Measurements from ENCODE around the gene PLCXD3.

Gene PLCXD3

DNA sequence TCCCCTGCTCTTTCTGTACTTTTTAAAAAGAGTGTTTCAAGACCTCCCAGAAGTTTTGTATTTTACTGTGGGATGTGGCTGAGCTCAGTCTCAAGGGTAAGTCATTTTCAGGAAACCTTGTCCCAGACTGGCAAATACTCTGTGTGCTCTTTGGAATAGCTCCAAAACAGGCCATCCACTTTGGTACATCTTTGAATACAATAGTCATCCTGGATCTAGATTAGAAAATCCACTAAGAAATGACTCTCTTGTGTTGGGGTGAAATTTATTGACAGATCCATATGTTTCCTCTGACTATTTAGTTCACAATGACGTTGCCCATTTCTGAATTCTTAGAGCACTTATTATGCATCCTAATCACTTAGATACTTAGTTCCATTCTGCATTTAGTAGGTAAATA lies 95.2 kb downstream of the PLCXD3 start:
- no peak for DNase-seq (ENCODE audit: low read depth, low spot score)

DNA sequence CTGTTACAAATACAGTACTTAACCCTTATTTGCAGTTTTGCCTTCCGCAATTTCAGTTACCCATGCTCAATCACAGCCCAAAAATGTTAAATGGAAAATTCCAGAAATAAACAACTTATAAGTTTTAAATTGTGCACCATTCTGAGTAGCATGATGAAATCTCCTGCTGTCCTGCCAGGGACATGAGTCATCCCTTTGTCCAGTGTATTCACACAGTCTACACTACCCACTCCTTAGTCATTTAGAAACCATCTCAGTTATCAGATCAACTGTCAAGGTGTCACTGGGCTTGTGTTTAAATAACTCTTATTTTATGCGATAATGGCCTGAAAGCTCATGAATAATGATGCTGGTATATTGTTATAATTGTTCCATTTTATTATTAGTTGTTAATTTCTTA lies 95.8 kb downstream of the PLCXD3 start:
- no peak for DNase-seq (ENCODE audit: low read depth, low spot score)

DNA sequence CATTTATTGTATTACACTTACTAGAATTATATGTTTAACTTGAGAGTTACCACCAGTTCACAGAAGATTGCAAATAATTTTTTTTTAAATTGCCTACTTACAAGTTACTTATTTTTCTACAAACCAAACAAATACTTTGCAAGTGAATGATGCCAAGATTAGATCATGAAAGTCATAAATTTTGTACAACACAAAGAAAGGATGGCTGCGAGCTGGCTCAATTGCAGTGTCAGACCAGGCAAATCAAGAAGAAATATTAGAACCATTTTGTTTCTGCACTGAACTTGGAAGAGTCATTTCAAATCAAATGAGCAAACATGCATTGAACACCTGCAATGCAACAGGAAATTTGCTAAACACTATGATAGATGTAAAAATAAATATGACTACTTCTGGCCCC lies 97.3 kb downstream of the PLCXD3 start:
- no peak for DNase-seq (ENCODE audit: low read depth, low spot score)

DNA sequence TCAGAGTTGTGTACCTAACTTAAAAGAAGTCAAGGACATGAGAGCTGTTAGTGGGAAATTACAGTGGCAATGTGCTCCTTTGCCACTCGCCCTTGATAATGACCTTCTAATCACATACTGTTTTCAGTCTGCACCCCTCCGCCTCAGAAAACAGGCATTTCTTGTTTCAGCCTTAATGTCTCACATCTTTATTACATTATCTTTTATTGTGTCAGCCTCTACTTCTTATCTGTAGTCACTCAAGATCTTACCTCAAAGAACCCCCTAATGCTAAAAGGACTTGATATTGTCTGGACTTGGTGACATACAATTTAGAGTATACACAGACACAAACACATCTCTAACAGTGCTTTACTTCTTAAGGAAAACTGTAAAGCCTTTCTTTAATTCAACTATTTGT lies 97.9 kb downstream of the PLCXD3 start:
- DNase-seq (ENCODE audit: low read depth, low spot score) = no peak

DNA sequence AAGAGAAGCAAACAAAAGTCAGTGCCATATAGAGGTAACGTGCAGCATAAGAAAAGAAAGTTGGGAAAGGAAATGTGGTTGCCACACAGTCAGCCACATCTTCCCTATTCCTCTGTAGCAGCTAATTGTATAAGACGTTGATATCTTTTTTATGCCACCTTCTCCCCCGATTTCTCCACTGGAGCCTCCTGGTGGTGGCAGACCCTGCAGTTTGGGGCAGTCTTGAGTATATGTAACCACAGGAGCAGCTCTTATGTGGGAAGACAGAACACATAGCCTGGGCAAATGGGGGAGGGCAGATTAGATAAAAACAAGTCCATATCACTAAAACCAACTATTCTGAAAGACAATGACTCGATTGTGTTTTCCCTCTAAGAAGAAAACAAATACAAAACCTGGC lies 99.7 kb downstream of the PLCXD3 start:
- DNase-seq (ENCODE audit: low read depth, low spot score) = no peak

DNA sequence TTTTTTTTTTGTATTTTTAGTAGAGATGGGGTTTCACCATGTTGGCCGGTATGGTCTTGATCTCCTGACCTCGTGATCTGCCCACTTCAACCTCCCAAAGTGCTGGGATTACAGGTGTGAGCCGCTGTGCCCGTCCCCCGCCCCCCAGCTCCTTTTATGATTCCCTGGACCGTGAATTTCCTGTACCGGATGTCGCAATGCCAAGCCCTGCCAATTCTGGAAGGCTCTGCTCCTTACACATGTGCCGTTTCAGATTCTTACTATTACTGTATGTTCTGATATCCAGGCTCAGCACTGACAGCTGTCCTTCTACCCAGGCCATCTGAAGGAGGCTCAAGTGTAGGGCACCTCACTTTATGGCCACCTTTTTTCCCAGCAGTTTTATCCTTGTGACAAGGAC lies 100.1 kb downstream of the PLCXD3 start:
- DNase-seq (ENCODE audit: low read depth, low spot score) = no peak

DNA sequence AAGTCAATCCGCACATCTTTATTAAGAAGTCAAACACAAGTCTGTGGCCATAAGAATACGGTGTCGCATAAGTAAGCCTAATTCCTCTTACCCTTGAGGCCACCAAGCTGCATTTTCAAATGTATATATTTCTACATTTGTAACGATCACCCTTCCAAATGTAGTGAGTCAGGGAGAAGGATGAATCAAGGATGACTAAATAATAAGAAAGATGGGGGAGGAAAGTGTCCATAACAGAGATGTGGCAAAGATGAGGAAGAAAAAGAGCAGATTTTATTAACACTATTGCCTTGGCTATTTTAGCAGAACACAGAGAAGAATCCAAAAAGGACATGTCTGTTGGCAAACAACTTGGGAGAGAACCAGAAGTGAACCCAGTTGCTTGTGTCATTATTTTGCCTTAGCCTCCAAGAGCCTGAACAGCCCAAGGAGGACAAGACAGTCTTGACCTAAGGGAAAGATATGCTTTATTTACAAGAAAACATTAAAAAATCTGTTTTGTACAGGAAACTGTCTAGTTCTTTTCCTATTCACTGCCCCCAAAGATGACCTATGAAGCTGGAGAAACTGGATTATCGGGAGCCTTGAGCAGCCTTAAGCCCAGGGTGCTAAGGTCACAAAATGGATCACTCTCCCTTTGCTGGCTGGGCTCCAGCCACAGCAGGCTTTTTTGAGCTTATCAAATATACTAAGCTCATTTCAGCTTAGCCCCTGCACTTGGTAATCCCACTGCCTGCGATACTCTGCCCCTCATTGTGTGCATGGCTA lies 101.5 kb downstream of the PLCXD3 start:
- DNase-seq (ENCODE audit: low read depth, low spot score) = no peak

DNA sequence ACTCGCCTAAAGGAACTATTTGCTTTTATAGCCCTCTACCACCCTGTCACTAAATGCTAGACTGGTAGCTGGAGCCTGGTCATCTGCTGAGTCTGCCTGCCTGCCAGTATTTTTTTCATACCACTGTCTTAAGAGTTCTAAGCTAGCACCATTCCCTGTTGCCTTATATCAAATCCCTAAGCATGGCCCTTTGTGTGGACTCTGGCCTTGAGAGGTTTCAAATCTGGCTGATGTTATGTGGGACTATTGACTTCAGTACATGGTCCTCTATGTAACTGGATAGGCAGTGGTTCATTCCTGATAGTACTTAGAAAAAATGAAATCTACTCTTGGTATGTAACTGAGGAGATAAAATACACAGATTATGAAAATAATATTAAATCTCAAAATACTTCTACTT lies 103.5 kb downstream of the PLCXD3 start:
- no peak for DNase-seq (ENCODE audit: low read depth, low spot score)

DNA sequence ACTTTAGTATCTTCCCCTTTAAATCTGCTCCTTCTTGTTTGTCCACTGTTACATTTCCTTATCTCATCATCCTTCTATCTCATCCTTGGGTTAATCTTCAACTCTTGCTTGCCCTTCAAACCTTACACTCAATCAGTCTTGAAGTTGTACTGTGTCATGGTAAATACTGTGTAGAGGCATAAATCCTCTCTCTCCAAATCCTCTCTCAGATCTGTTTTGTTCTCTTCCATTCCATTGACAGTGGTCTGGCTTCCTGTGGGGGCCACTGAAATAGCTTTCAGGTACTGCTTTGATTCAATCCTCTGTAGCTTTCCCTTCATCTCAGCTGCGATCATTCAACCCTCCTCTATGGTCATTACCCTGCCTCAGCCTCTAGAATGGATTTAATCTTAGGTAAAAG lies 104.0 kb downstream of the PLCXD3 start:
- no peak for DNase-seq (ENCODE audit: low read depth, low spot score)

DNA sequence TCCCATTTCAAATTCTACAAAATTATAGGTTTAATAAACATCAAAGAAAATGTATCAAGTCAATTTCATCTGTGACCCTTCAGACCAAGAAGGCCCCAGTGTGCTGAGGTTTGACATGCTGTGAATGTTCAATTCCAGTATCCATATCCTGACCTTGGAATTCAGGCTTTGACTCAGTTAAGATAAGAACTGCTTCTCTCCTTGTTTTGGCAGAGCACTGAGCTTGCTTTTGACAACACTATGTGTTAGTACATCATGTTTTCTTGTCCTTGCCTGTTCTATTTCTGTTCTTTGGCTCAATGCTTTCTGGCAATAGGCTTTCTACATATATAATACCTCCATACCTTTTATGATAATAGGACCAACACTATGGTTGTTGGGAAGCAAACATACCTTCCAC lies 105.6 kb downstream of the PLCXD3 start:
- DNase-seq (ENCODE audit: low read depth, low spot score) = no peak

DNA sequence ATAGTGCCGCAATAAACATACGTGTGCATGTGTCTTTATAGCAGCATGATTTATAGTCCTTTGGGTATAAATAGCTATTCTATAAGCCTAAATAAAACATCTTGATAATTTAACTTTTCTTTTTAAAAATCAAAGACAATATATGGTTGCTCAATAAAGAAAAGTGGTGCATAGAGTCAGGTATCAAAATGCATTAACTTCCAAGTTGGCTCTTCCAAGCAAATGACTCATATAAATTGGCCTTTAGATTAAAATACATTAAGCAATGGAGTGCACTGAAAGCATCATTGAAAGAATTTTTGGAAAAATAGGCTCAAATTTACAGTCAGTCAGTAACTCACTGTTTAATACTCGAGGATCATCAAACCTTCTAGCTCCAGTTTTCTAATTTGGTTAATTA lies 106.6 kb downstream of the PLCXD3 start:
- DNase-seq (ENCODE audit: low read depth, low spot score) = no peak

DNA sequence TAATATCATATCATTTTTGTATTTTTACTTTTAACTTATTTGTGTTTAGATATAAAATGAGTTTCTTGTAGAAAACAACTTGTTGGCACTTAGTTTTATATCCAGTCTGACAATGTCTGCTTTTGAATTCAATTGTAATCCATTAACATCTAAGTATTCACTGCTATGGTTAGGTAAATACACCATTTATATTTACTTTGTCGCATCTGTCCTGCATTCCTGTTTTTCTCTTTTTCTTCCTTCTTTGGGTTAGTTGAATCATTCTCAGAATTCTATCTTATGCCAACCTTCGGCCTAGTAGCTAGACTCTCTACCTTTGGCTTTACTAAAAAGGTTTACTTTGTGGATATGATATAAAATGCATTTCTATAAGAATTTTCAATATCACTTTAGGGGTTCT lies 107.6 kb downstream of the PLCXD3 start:
- DNase-seq (ENCODE audit: low read depth, low spot score) = no peak

DNA sequence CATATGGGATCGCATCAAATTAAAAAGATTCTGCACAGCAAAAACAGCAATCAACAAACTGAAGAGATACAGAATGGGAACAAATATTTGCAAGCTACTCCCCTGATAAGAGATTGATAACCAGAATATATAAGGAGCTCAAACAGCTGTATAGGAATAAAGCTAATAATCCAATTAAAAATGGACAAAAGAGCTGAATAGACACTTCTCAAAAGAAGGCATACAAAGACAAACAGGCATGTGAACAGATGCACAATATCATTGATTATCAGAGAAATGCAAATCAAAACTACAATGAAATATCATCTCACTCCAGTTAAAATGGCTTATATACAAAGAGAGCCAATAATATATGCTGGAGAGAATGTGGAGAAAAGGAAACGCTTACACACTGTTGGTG lies 110.6 kb downstream of the PLCXD3 start:
- no peak for DNase-seq (ENCODE audit: low read depth, low spot score)

DNA sequence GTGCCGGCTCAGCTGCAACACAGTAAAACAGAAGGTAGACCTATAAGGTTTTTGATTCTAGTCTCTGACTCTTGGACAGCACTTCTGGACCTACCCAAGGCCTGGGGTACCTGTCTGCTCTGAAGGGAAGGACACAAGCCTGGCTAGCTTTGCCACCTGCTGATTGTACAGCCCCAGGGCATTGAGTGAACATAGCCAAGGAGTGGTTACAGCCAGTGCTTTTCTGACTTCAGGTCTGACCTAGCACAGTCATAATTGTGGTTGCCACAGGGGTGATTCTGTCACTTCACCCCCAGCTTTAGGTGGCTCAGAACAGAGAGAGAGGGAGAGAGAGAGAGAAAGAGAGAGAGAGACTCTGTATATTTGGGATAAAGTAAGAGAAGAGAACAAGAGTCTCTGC lies 118.4 kb downstream of the PLCXD3 start:
- no peak for DNase-seq (ENCODE audit: low read depth, low spot score)

DNA sequence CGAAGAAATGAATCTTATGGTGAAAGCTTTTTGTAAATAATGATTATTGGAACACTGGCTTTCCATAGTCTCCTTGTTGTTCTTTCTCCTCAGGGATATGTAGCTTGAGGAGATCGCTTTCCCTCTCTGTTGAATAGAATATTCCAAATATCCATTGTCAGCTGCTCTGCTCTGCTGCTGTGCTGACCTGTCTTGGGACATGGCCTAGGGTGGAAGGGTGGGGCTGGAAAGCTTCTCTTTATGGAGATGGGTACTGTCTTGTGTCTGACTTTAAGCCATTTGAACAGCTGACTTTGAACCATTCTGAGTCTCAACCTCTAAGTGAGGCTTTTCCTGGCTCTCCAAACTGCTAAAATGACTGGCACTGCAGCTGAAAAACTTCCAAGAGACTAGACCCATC lies 135.8 kb downstream of the PLCXD3 start:
- no peak for DNase-seq (ENCODE audit: low read depth, low spot score)

DNA sequence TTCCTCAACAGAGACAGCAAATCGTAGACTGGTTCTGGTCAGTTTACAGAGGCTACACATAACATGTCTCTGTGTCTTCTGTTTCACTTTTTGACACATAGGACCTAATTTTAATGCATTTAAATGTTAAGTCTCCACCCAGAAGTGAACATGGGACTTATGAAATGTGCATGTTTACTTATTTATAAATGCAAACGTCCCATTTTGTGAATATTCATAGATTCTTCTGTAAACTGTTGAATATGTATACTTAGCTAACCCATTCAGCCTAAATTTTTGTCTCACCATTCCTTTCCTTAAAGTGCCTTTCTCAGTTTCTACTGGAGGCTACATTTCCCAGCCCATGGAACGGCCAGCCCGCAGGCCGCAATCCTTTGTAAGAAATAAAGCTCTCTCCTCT lies 137.2 kb downstream of the PLCXD3 start:
- no peak for DNase-seq (ENCODE audit: low read depth, low spot score)

DNA sequence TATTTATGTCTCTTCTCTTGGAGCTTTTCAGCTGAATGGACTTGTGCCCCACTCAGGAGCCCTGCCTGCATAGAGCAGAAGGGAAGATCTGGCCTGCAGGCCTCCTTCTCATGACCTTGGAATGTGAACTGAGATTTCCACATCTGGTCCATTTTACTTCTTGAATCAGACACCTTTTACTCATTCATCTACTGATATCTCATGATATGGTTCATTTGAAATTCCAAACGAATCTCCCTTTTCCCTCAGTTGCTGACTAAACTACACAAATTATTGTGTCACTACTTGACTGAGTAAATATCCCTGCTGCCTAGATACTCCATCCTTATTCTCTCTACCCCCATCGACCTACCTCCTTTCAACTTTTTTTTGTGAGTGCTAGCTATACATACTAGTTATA lies 138.7 kb downstream of the PLCXD3 start:
- no peak for DNase-seq (ENCODE audit: low read depth, low spot score)

DNA sequence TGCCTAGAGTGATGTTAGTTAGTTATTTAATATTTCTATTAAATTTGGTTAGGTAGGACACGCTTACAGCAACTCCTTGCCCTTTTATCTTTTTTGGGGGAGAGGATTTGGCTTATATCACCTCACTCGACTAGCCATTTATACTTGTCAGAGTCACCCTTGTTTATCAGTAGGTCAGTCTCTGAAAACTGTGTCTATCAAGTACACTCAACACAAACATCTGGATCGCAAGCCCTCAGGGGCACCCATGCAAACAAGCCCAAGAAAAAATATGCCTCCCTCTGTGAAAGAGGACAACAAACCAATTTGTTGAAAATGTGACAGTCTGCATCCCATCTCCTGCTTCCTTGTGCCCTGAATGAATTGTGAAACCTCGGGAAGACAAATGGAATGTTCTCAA lies 139.9 kb downstream of the PLCXD3 start:
- no peak for DNase-seq (ENCODE audit: low read depth, low spot score)

DNA sequence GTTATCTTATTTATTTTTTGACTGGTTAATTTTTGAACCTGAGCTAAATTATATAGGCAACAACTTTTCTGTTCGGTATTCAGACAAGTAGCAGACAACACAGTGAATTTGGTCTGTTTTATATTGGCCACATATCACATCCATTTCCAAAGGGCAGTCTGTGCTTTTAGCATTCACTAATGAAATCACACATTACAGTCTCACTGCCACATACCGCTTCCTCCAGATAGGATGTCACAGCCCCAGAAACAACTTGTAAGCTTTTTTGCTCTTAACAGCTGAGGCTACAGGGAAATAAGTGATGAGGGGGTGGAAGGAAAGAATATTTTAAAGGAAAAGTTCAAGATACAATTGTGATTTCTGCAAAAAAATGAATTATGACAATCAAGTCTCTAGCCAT lies 140.6 kb downstream of the PLCXD3 start:
- no peak for DNase-seq (ENCODE audit: low read depth, low spot score)

DNA sequence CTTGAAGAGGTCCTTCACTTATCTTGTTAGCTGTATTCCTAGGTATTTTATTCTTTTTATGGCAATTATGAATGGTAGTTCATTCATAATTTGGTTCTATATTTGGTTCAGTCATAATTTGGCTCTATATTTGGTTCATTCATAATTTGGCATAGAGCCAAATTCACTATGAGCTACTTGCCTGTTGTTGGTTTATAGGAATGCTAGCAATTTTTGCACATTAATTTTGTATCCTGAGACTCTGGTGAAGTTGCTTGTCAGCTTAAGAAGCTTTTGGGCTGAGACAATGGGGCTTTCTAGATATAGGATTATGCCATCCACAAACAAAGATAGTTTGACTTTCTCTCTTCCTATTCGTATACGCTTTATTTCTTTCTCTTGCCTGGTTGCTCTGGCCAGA lies 142.2 kb downstream of the PLCXD3 start:
- no peak for DNase-seq (ENCODE audit: low read depth, low spot score)

DNA sequence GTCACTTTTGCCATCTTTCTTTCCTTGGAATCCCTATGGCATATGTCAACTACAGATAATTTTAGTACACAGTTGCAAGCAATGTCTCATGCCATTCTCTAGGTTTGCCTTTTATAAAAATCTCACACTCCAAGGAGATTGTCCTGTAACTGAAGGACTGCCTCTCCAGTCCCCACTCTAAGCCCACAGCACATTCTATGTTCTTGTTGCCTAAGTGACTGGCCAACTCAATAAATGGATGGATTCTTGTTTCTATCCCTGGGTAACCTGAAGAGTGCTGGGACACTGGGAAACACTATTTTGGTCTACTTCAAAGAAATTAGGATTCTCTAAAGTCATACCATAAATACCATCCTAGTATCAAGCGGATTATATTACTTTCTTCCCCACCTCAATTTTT lies 145.0 kb downstream of the PLCXD3 start:
- no peak for DNase-seq (ENCODE audit: low read depth, low spot score)

DNA sequence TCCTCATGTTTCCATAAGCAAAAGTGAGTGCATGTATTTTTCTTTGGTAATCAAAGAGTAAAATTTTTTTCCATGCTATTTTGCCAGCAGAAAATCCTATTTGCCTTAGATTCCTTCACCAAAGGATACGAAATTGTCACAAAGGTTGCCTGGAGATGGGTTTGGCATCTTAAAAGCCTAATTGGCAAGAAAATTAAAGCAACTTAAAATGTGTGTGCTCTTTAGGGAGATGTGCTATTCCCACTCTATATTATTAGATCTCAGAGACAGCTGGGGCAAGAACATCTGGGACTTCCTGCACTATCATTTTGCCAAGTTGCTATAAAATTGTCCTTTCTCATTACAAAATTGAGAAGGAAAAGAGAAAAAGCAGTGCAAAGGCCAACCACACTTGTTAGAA lies 146.1 kb downstream of the PLCXD3 start:
- no peak for DNase-seq (ENCODE audit: low read depth, low spot score)

DNA sequence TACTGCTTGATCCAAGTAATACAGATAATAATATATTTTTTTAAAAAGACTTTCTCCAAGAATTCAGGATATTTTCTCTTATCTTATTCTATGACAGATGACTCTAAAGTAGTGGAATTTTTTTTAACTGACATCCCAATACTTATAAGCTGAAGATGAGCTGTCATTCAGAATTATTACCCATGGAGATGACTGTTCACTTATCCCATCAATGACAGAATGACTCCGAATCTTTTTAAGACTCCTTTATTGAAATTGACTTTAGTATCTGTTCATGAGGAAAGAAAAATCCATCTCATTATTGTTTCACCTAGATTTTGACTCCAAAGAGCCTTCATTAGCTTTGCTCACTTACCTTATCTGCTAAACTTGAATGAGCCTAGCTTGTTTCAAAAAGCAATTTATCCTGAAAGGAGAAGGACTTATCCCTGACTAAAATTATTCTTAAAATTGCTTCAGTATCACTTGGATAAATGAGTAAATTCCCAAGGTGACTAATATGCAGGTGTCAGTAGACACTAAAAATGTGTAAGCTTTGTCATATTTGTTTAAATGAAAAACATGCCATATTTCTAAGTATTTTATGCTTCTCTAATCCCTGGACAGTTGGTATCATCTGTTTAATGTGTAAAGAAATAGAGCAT lies 146.9 kb downstream of the PLCXD3 start:
- DNase-seq (ENCODE audit: low read depth, low spot score) = no peak

DNA sequence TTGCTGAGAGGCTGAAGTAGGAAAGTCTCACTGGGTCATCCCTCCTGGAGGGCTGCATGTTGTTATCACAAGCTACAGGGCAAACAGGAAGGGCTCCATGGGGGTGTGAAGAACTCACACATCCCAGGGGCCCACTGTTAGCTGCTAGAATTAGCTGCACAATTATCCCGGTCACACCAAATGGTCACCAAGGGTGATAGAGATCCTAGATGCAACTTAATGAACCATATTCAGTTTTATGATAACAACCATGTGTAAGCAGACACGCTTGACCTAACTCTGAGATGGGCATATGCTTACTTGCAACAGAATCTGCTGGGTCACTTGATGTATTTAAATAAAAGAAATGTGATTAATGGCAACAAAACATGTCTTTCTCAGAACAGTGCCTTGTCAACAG lies 153.6 kb downstream of the PLCXD3 start:
- DNase-seq (ENCODE audit: low read depth, low spot score) = no peak
